SK-N-MC (cell line): ENCODE data around the gene CTSE.

Experiments
- DNase-seq: peaks from one replicate; pipeline ENCODE4 v3.0.0-alpha.2; 2011; ENCODE audit warnings: low read depth, low spot score
- H3K27ac ChIP-seq: fragments of 200-600 bp; sonication (generic); 2 replicates; pipeline ENCODE4 v1.5.1; 2016; ENCODE audit warnings: mixed run types
- H3K36me3 ChIP-seq: fragments of 200-600 bp; sonication (generic); 2 replicates; pipeline ENCODE4 v1.6.1; 2017; ENCODE audit warnings: antibody characterized with exemption, low read length, mixed read lengths; ENCODE audit not compliant: insufficient read depth
- H3K4me3 ChIP-seq: fragments of 200-600 bp; sonication (generic); 2 replicates; pipeline ENCODE4 v1.5.1; 2016
- H3K9ac ChIP-seq: fragments of 200-600 bp; sonication (generic); 2 replicates; pipeline ENCODE4 v1.8.0; 2017; ENCODE audit warnings: mixed run types, mixed read lengths; ENCODE audit not compliant: insufficient read length
- H3K9me3 ChIP-seq: fragments of 200-600 bp; sonication (generic); 2 replicates; pipeline ENCODE4 v1.6.1; 2017; ENCODE audit warnings: low read depth, mild to moderate bottlenecking, antibody characterized with exemption, low read length, moderate library complexity, mixed read lengths
- EZH2 ChIP-seq: fragments of 200-600 bp; sonication (generic); IDR thresholded peaks from one replicate; pipeline ENCODE4 v1.6.1; 2017; ENCODE audit warnings: antibody characterized with exemption
- FOXP2 ChIP-seq: optimal IDR thresholded peaks from 2 replicates; pipeline ENCODE3; 2011; ENCODE audit warnings: mild to moderate bottlenecking, moderate library complexity; ENCODE audit not compliant: insufficient read depth; ENCODE audit errors: extremely low read length, control extremely low read depth
- POLR2AphosphoS5 ChIP-seq: IDR thresholded peaks from 2 replicates; pipeline ENCODE4 v1.6.1; 2012; ENCODE audit warnings: mild to moderate bottlenecking, low read depth, low read length, borderline replicate concordance

Gene CTSE

GRCh38 chr1:206036663-206037455, 13.2 kb upstream of the CTSE start:
- no peak for TF ChIP-seq EZH2
- no peak for TF ChIP-seq FOXP2
- no peak for TF ChIP-seq POLR2AphosphoS5

GRCh38 chr1:206035027-206035426, 11.3 kb upstream of the CTSE start:
- Histone ChIP-seq H3K27ac (no peak overlapping the region), H3K9ac (no peak overlapping the region), H3K36me3 (no peaks in the 10 kb centered on the region), H3K4me3 (no peak overlapping the region), H3K9me3 (no peaks in the 10 kb centered on the region)
- DNase-seq: no peak
- no peak for TF ChIP-seq FOXP2
- no peak for TF ChIP-seq POLR2AphosphoS5
- TF ChIP-seq EZH2: no peak

More at GRCh38 chr1:206036663-206037455, 13.2 kb upstream of the CTSE start:
- Histone ChIP-seq H3K27ac (no peak overlapping the region), H3K9me3 (no peaks in the 10 kb centered on the region), H3K9ac (no peak overlapping the region), H3K36me3 (no peaks in the 10 kb centered on the region), H3K4me3 (no peak overlapping the region)
- DNase-seq: no peak

GRCh38 chr1:206032380-206033140, 8.9 kb upstream of the CTSE start:
- H3K9ac ChIP-seq: no peak overlapping the region
- no peak for DNase-seq
- no peak overlapping the region for H3K4me3 ChIP-seq

GRCh38 chr1:206030714-206031113, 7.0 kb upstream of the CTSE start:
- no peaks in the 10 kb centered on the region for H3K9me3 ChIP-seq
- TF ChIP-seq FOXP2 (no peak), EZH2 (no peak), POLR2AphosphoS5 (no peak)
- H3K9ac ChIP-seq: no peak overlapping the region
- peak; percentile 14 for DNase-seq
- no peak overlapping the region for H3K4me3 ChIP-seq
- no peak overlapping the region for H3K27ac ChIP-seq
- H3K36me3 ChIP-seq: no peaks in the 10 kb centered on the region

More at GRCh38 chr1:206032380-206033140, 8.9 kb upstream of the CTSE start:
- TF ChIP-seq FOXP2: no peak
- no peak for TF ChIP-seq EZH2
- no peak for TF ChIP-seq POLR2AphosphoS5
- H3K27ac ChIP-seq: no peak overlapping the region
- no peaks in the 10 kb centered on the region for H3K36me3 ChIP-seq
- no peaks in the 10 kb centered on the region for H3K9me3 ChIP-seq

- no peaks in the 10 kb centered on the region for H3K36me3 ChIP-seq
- H3K9me3 ChIP-seq: no peaks in the 10 kb centered on the region
- H3K9ac ChIP-seq: no peak overlapping the region
- no peak for TF ChIP-seq POLR2AphosphoS5
- no peak for TF ChIP-seq EZH2
- no peak for TF ChIP-seq FOXP2
- H3K4me3 ChIP-seq: no peak overlapping the region
- no peak for DNase-seq
- H3K27ac ChIP-seq: no peak overlapping the region
Observed at GRCh38 chr1:206030191-206030590, 6.5 kb upstream of the CTSE start.

- no peak for DNase-seq
Observed at GRCh38 chr1:206029484-206029883, 5.8 kb upstream of the CTSE start.

GRCh38 chr1:206025283-206025820, 1.7 kb upstream of the CTSE start:
- no peak overlapping the region for H3K9ac ChIP-seq
- DNase-seq: no peak
- H3K4me3 ChIP-seq: no peak overlapping the region
- H3K36me3 ChIP-seq: no peaks in the 10 kb centered on the region
- no peaks in the 10 kb centered on the region for H3K9me3 ChIP-seq
- no peak overlapping the region for H3K27ac ChIP-seq
- no peak for TF ChIP-seq POLR2AphosphoS5
- TF ChIP-seq FOXP2: no peak
- TF ChIP-seq EZH2: no peak

More at GRCh38 chr1:206029484-206029883, 5.8 kb upstream of the CTSE start:
- H3K9ac ChIP-seq: no peak overlapping the region
- no peaks in the 10 kb centered on the region for H3K36me3 ChIP-seq
- no peak overlapping the region for H3K4me3 ChIP-seq
- no peak overlapping the region for H3K27ac ChIP-seq
- no peak for TF ChIP-seq POLR2AphosphoS5
- TF ChIP-seq EZH2: no peak
- TF ChIP-seq FOXP2: no peak
- H3K9me3 ChIP-seq: no peaks in the 10 kb centered on the region

- Histone ChIP-seq H3K9me3 (no peaks in the 10 kb centered on the region), H3K4me3 (no peak overlapping the region), H3K36me3 (no peaks in the 10 kb centered on the region), H3K27ac (no peak overlapping the region), H3K9ac (no peak overlapping the region)
- no peak for DNase-seq
- TF ChIP-seq EZH2 (no peak), FOXP2 (no peak), POLR2AphosphoS5 (no peak)
Observed at GRCh38 chr1:206022766-206023165, 929 bp downstream of the CTSE start.
